DMS153 (cell line): Measurements from ENCODE around the gene NKTR.

ENCODE experiments used
- DNase-seq: peaks from one replicate; lab custom pipeline; 2025; lab: John Stamatoyannopoulos, UW

The NKTR gene

GRCh38 chr3:42681361-42682038, 81.0 kb downstream of the NKTR start:
- no peak for DNase-seq

GRCh38 chr3:42682301-42683070, 82.0 kb downstream of the NKTR start:
- DNase-seq: no peak

- DNase-seq: no peak
Observed at GRCh38 chr3:42683875-42684598, 83.6 kb downstream of the NKTR start.

GRCh38 chr3:42684632-42685362, 84.3 kb downstream of the NKTR start:
- no peak for DNase-seq

- no peak for DNase-seq
Observed at GRCh38 chr3:42685363-42685881, 84.9 kb downstream of the NKTR start, which contains the start of gene KLHL40. TSS of gene KLHL40 (plus strand) at chr3:42685537. CDS start at chr3:42685619, 82 bp downstream.

GRCh38 chr3:42685891-42686820, 85.7 kb downstream of the NKTR start:
- DNase-seq: no peak

- DNase-seq: no peak
Observed at GRCh38 chr3:42686832-42687650, 86.6 kb downstream of the NKTR start.

- no peak for DNase-seq
Observed at GRCh38 chr3:42688016-42688415, 87.5 kb downstream of the NKTR start.

- no peak for DNase-seq
Observed at GRCh38 chr3:42688487-42689420, 88.3 kb downstream of the NKTR start.

- no peak for DNase-seq
Observed at GRCh38 chr3:42689421-42690014, 89.0 kb downstream of the NKTR start.

GRCh38 chr3:42690191-42690590, 89.7 kb downstream of the NKTR start:
- DNase-seq: no peak

GRCh38 chr3:42690766-42691680, 90.5 kb downstream of the NKTR start:
- DNase-seq: no peak

GRCh38 chr3:42691816-42692666, 91.6 kb downstream of the NKTR start:
- DNase-seq: no peak

GRCh38 chr3:42692667-42693529, 92.4 kb downstream of the NKTR start:
- no peak for DNase-seq

GRCh38 chr3:42693530-42693930, 93.0 kb downstream of the NKTR start:
- no peak for DNase-seq
